ENCODE results near the gene CBX8.

CBX8 gene

GRCh38 chr17:79792984-79793923 is 3.6 kb downstream of the CBX8 start:
- DNase-seq (ENCODE audit: extremely low spot score), result peak; percentile 26
- ChIA-PET CTCF (interaction anchor here (0.5 to 1.7 kb wide), 4 partner anchors 17 to 1771 kb away, joined by 3 to 5 read pairs (median 4); no protein-coding TSS in a partner anchor), POLR2A (interaction anchor here (0.8 to 2.7 kb wide), 13 partner anchors 11 to 200 kb away, joined by 3 to 22 read pairs (median 4); partner anchors contain the start of genes CBX2 and CBX4)
- TF ChIP-seq SUZ12 (IDR thresholded peaks at IDR 0.05), result no peak
- peak; percentile 82 for TF ChIP-seq L3MBTL2 (conservative IDR thresholded peaks at IDR 0.05)

DNA sequence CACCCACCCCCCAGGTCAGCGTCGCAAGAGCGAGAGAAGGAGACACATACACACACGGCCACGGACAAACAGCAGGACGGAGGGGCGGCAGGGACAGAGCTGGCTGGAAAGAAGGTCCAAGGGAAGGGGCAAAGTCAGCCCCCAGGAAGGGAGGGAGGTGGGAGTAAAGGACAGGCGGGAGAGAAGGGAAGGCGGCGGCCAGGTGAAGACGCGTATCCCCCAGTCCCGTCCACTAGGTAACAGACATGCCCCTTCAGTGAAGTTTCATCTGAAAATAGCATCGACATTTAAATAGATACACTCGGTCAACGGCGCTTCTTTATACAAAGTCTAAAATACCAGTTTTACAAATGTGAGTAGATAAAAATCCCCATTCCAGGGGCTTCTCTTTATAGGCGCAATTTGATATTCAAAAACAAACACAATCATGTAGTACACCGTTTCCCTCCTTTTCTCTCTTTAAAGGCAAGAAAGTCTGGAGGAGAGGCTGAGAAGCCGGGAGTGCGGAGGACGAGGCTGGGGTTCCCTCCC is 4.5 kb downstream of the CBX8 start:
- CTCF ChIA-PET, result interaction anchor here (1.7 kb wide), 1 partner anchor 16 kb away, joined by 5 read pairs; no protein-coding TSS in a partner anchor
- no peak for DNase-seq (ENCODE audit: extremely low spot score)
- no peak for TF ChIP-seq HDGF (IDR thresholded peaks at IDR 0.05; ENCODE audit: borderline replicate concordance)
- no peak for TF ChIP-seq SUZ12 (IDR thresholded peaks at IDR 0.05)
- peak; percentile 11; the same call in 1 of the 2 replicates for TF ChIP-seq L3MBTL2 (conservative IDR thresholded peaks at IDR 0.05)
- no peak for TF ChIP-seq ELF4 (IDR thresholded peaks at IDR 0.05)
- POLR2A ChIA-PET, result interaction anchor here (1.2 to 1.4 kb wide), 2 partner anchors 70 to 200 kb away, joined by 3 to 4 read pairs; no protein-coding TSS in a partner anchor

GRCh38 chr17:79791735-79792161 is 5.1 kb downstream of the CBX8 start:
- TF ChIP-seq HDGF (IDR thresholded peaks at IDR 0.05; ENCODE audit: borderline replicate concordance) (no peak), ELF4 (IDR thresholded peaks at IDR 0.05) (no peak), SUZ12 (IDR thresholded peaks at IDR 0.05) (no peak), ZNF384 (IDR thresholded peaks at IDR 0.05) (no peak), LEF1 (IDR thresholded peaks at IDR 0.05; ENCODE audit: borderline replicate concordance) (no peak), FOXM1 (IDR thresholded peaks at IDR 0.05; ENCODE audit: borderline replicate concordance) (no peak), TARDBP (IDR thresholded peaks at IDR 0.05) (no peak), SP1 (IDR thresholded peaks at IDR 0.05) (no peak), FOXK2 (IDR thresholded peaks at IDR 0.05) (no peak), NFRKB (IDR thresholded peaks at IDR 0.05) (no peak), FOXA1 (IDR thresholded peaks at IDR 0.05) (no peak), CTBP1 (IDR thresholded peaks at IDR 0.05; ENCODE audit: borderline replicate concordance) (no peak), BHLHE40 (IDR thresholded peaks at IDR 0.05; ENCODE audit: borderline replicate concordance) (no peak), ARNT (IDR thresholded peaks at IDR 0.05) (no peak)
- TF ChIP-seq, protein P1, sequence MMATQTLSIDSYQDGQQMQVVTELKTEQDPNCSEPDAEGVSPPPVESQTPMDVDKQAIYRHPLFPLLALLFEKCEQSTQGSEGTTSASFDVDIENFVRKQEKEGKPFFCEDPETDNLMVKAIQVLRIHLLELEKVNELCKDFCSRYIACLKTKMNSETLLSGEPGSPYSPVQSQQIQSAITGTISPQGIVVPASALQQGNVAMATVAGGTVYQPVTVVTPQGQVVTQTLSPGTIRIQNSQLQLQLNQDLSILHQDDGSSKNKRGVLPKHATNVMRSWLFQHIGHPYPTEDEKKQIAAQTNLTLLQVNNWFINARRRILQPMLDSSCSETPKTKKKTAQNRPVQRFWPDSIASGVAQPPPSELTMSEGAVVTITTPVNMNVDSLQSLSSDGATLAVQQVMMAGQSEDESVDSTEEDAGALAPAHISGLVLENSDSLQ (IDR thresholded peaks at IDR 0.05), result no peak
- CTCF ChIA-PET, result no interaction called here
- DNase-seq (ENCODE audit: extremely low spot score), result no peak
- POLR2A ChIA-PET, result interaction anchor here (1.0 kb wide), 1 partner anchor 9 kb away, joined by 3 read pairs; no protein-coding TSS in a partner anchor

GRCh38 chr17:79790805-79791734 is 5.8 kb downstream of the CBX8 start:
- CTCF ChIA-PET, result interaction anchor here (0.6 to 2.6 kb wide), 5 partner anchors 17 to 180 kb away, joined by 3 to 11 read pairs (median 5); no protein-coding TSS in a partner anchor
- no peak for TF ChIP-seq HDGF (IDR thresholded peaks at IDR 0.05; ENCODE audit: borderline replicate concordance)
- TF ChIP-seq, protein P1 (IDR thresholded peaks at IDR 0.05), result no peak
- no peak for TF ChIP-seq TARDBP (IDR thresholded peaks at IDR 0.05)
- TF ChIP-seq FOXA1 (IDR thresholded peaks at IDR 0.05), result no peak
- no peak for TF ChIP-seq BHLHE40 (IDR thresholded peaks at IDR 0.05; ENCODE audit: borderline replicate concordance)
- no peak for TF ChIP-seq L3MBTL2 (conservative IDR thresholded peaks at IDR 0.05)
- no peak for TF ChIP-seq FOXM1 (IDR thresholded peaks at IDR 0.05; ENCODE audit: borderline replicate concordance)
- no peak for TF ChIP-seq SUZ12 (IDR thresholded peaks at IDR 0.05)
- TF ChIP-seq SP1 (IDR thresholded peaks at IDR 0.05), result no peak
- TF ChIP-seq LEF1 (IDR thresholded peaks at IDR 0.05; ENCODE audit: borderline replicate concordance), result no peak
- TF ChIP-seq NFRKB (IDR thresholded peaks at IDR 0.05), result no peak
- no peak for TF ChIP-seq ELF4 (IDR thresholded peaks at IDR 0.05)
- POLR2A ChIA-PET, result interaction anchor here (1.0 to 2.0 kb wide), 2 partner anchors 8 to 202 kb away, joined by 3 to 4 read pairs; no protein-coding TSS in a partner anchor
- DNase-seq (ENCODE audit: extremely low spot score), result no peak

DNA sequence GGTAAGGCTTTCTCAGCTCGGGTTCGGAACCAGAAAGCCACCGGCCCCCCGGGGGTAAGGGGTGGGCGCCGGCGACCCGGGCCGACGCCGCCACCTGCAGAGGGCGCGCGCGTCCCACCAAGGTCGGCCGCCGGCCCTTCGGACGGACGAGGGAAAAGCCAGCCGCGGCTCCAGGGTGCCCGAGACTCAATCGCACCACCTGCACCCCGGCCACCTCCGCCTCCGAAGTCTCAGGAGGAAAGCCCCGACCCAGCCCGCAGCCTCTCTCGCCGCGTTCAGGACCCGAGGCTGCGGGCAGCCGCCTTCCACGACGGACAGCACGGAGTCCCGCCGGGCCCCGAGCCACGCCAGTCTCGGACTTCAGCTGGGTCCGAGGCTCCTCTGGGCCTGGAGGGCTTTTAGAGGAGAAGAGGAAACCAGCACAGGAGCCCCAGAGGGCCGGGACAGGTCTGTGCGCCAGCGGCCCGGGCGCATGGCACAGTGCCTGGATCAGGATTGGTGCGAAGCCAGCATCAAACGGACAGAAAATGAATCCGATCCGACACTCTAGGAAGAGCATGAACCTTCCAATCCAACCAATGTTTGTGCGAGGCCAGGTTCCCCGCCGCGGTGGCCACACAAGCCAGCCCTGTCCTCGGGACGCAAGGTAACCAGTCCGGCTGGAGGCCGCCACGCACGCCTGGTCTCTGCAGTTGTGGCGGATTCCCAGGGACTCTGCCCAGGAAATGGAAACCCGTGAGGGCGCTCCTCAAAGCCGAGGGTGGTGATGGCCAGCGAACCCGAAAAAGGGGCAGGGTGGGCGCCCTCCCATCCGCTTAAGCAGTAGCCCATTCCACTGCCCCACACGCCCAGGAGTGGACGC is 6.7 kb downstream of the CBX8 start:
- ChIA-PET POLR2A (interaction anchor here (0.9 to 2.0 kb wide), 4 partner anchors 16 to 203 kb away, joined by 3 to 4 read pairs (median 3); no protein-coding TSS in a partner anchor), CTCF (interaction anchor here (0.6 to 2.6 kb wide), 17 partner anchors 8 to 200 kb away, joined by 3 to 15 read pairs (median 4); partner anchors contain the start of gene CBX2)
- DNase-seq (ENCODE audit: extremely low spot score), result peak; percentile 67
- TF ChIP-seq L3MBTL2 (conservative IDR thresholded peaks at IDR 0.05), result peak; percentile 27; the same call in 1 of the 2 replicates
- TF ChIP-seq, protein P1 (IDR thresholded peaks at IDR 0.05), result no peak
